Endothelial cell of umbilical vein (primary cell): ENCODE results near the gene SRBD1.

Source experiments
- CTCF ChIP-seq, 2 donors: IDR thresholded peaks; 1 replicate in 1 of 2; 2 replicates in 1 of 2; pipeline ENCODE4 v1.5.1; 2011; ENCODE audit warnings: low read length in 2 of 2, mild to moderate bottlenecking in 2 of 2, moderate library complexity in 2 of 2, control low read depth in 1 of 2, inconsistent platforms in 1 of 2, low read depth in 1 of 2; ENCODE audit not compliant: insufficient read depth in 1 of 2; ENCODE audit errors: extremely low read depth in 1 of 2
- EZH2 ChIP-seq: IDR thresholded peaks from 2 replicates; pipeline ENCODE4 v1.6.1; 2012; ENCODE audit warnings: borderline replicate concordance, low read depth, mild to moderate bottlenecking, moderate library complexity, low read length, inconsistent platforms; ENCODE audit not compliant: severe bottlenecking
- FOS ChIP-seq: IDR thresholded peaks from 2 replicates; pipeline ENCODE4 v1.6.1; 2011; ENCODE audit warnings: mild to moderate bottlenecking, low read length, moderate library complexity, borderline replicate concordance; ENCODE audit not compliant: insufficient read depth
- GATA2 ChIP-seq: IDR thresholded peaks from 2 replicates; pipeline ENCODE4 v1.7.0; 2011; ENCODE audit warnings: low read depth, mild to moderate bottlenecking, moderate library complexity, mixed read lengths, low read length; ENCODE audit not compliant: insufficient read length, insufficient read depth
- JUN ChIP-seq: IDR thresholded peaks from 2 replicates; pipeline ENCODE4 v1.6.1; 2011; ENCODE audit warnings: borderline replicate concordance, low read depth; ENCODE audit not compliant: insufficient read length, insufficient read depth
- MAX ChIP-seq: IDR thresholded peaks from 2 replicates; pipeline ENCODE4 v1.6.1; 2011; ENCODE audit not compliant: insufficient read depth, insufficient read length
- MYC ChIP-seq: IDR thresholded peaks from one replicate; pipeline ENCODE4 v1.6.1; 2011; ENCODE audit warnings: mild to moderate bottlenecking, low read depth, low read length
- POLR2A ChIP-seq: IDR thresholded peaks from 2 replicates; pipeline ENCODE4 v1.6.1; 2012; ENCODE audit warnings: low read depth, mild to moderate bottlenecking, control low read depth, low read length
- POLR2AphosphoS5 ChIP-seq: IDR thresholded peaks from 2 replicates; pipeline ENCODE4 v1.6.1; 2012; ENCODE audit warnings: low read depth, mild to moderate bottlenecking, control low read depth, low read length, moderate library complexity; ENCODE audit not compliant: insufficient read depth

- TF ChIP-seq MYC (no peak), CTCF (IDR thresholded peaks at IDR 0.05; ENCODE audit: extremely low read depth in 1 of 2, insufficient read depth in 1 of 2, low read depth in 1 of 2, low read length in 2 of 2) (no peak), POLR2AphosphoS5 (no peak), POLR2A (no peak), MAX (no peak), GATA2 (no peak), FOS (no peak), EZH2 (no peak), JUN (no peak)
Observed at GRCh38 chr2:45477546-45477945, 133.5 kb downstream of the SRBD1 start.
